ENCODE measurements around the gene CREBBP. TPM values are rescaled to one million over a fixed set of nuclear protein-coding genes. Genes with fewer than 3 reads are reported as not detected.
A peak's percentile ranks its signal among the peaks of the same experiment; 100 is the strongest.

The CREBBP gene
- polyA plus RNA-seq, 4 donors: 57.7 to 98.5 (median 78.3) TPM

- no peak for DNase-seq (ENCODE audit: low read depth in 4 of 4, low spot score in 2 of 4)
These were observed 189.4 kb downstream of the CREBBP start for GRCh38 chr16:3690980-3691720.

GRCh38 chr16:3690470-3690928 is 190.0 kb downstream of the CREBBP start:
- peak; percentile 37 to 76 (median 66) for DNase-seq (ENCODE audit: low read depth in 4 of 4, low spot score in 2 of 4)

GRCh38 chr16:3689731-3690130 is 190.8 kb downstream of the CREBBP start:
- no peak for DNase-seq (ENCODE audit: low read depth in 4 of 4, low spot score in 2 of 4)

- no peak for DNase-seq (ENCODE audit: low read depth in 4 of 4, low spot score in 2 of 4)
These were observed 192.7 kb downstream of the CREBBP start for GRCh38 chr16:3687792-3688191.

GRCh38 chr16:3687021-3687420 is 193.5 kb downstream of the CREBBP start:
- DNase-seq (ENCODE audit: low read depth in 4 of 4, low spot score in 2 of 4): no peak

- no peak for DNase-seq (ENCODE audit: low read depth in 4 of 4, low spot score in 2 of 4)
These were observed 199.3 kb downstream of the CREBBP start for GRCh38 chr16:3681206-3681605.

GRCh38 chr16:3677994-3678393 is 202.5 kb downstream of the CREBBP start:
- DNase-seq (ENCODE audit: low read depth in 4 of 4, low spot score in 2 of 4): no peak

GRCh38 chr16:3675601-3676130 is 204.8 kb downstream of the CREBBP start:
- DNase-seq (ENCODE audit: low read depth in 4 of 4, low spot score in 2 of 4): no peak

Other genes starting within 250 kb of the CREBBP start
- gene DNASE1, start 226.0 kb downstream of the CREBBP start, polyA plus RNA-seq (ENCODE audit: insufficient read length in 4 of 4): 10 to 100 TPM; 26.4 to 56.5 (median 33.9) TPM
- gene TRAP1, start 163.2 kb downstream of the CREBBP start, polyA plus RNA-seq (ENCODE audit: insufficient read length in 4 of 4): 100 to 1,000 TPM in 3 of 4 donors, 10 to 100 TPM in 1; 94.7 to 121 (median 109) TPM
- 10 to 100 TPM in 1 of 4 donors, 1 to 10 TPM in 3; 8.7 to 10.9 (median 9.4) TPM for gene ADCY9, start 235.7 kb upstream of the CREBBP start, polyA plus RNA-seq (ENCODE audit: insufficient read length in 4 of 4)